Astrocyte (in vitro differentiated cells and primary cell): Measurements from ENCODE around the gene PRR5L. TPM values are rescaled to one million over a fixed set of nuclear protein-coding genes. Genes with fewer than 3 reads are reported as not detected.
"Not testable (repeated sequence)": the region's sequence is repeated elsewhere in the genome, so short reads cannot be mapped to it uniquely, and the experiment has no call there.

Source experiments
- DNase-seq: peaks from one replicate; pipeline ENCODE4 v3.0.0-alpha.2; 2010; ENCODE audit warnings: low read depth
- FAIRE-seq: peaks from 2 replicates; lab custom pipeline; 2011; peaks lifted over from hg19 to GRCh38; lab: Jason Lieb, UNC
- H2AFZ ChIP-seq: 2 replicates; pipeline ENCODE4 v1.6.0; 2012; ENCODE audit warnings: low read depth, low read length, inconsistent platforms
- H3K27ac ChIP-seq: 2 replicates; pipeline ENCODE4 v1.5.1; 2011; ENCODE audit warnings: low read depth, low read length, inconsistent platforms
- H3K27me3 ChIP-seq: 2 replicates; pipeline ENCODE4 v1.6.0; 2011; ENCODE audit warnings: low read length, inconsistent platforms; ENCODE audit not compliant: insufficient read depth
- H3K36me3 ChIP-seq: 2 replicates; pipeline ENCODE4 v1.5.1; 2011; ENCODE audit warnings: low read length, inconsistent platforms; ENCODE audit not compliant: insufficient read depth
- H3K4me1 ChIP-seq: 2 replicates; pipeline ENCODE4 v1.5.1; 2011; ENCODE audit warnings: low read length, inconsistent platforms; ENCODE audit not compliant: insufficient read depth
- H3K4me2 ChIP-seq: 2 replicates; pipeline ENCODE4 v1.6.0; 2012; ENCODE audit warnings: low read length, inconsistent platforms
- H3K4me3 ChIP-seq: 2 replicates; pipeline ENCODE4 v1.5.1; 2011; ENCODE audit warnings: low read depth, mild to moderate bottlenecking, low read length, inconsistent platforms; ENCODE audit not compliant: insufficient read depth
- H3K79me2 ChIP-seq: 2 replicates; pipeline ENCODE4 v1.6.0; 2012; ENCODE audit warnings: mild to moderate bottlenecking, low read length, inconsistent platforms; ENCODE audit not compliant: insufficient read depth
- H3K9ac ChIP-seq: 2 replicates; pipeline ENCODE4 v1.6.0; 2012; ENCODE audit warnings: mild to moderate bottlenecking, low read length, inconsistent platforms
- H3K9me3 ChIP-seq: 2 replicates; pipeline ENCODE4 v1.5.1; 2012; ENCODE audit warnings: low read depth, mild to moderate bottlenecking, low read length, inconsistent platforms; ENCODE audit not compliant: insufficient read depth
- H4K20me1 ChIP-seq: 2 replicates; pipeline ENCODE4 v1.6.0; 2012; ENCODE audit warnings: low read length, inconsistent platforms; ENCODE audit not compliant: insufficient read depth
- H3K27ac Mint-ChIP-seq: one replicate; pipeline ENCODE4 v1.8.0; 2021; ENCODE audit warnings: mild to moderate bottlenecking, mixed read lengths; ENCODE audit not compliant: unreplicated experiment
- H3K27me3 Mint-ChIP-seq: one replicate; pipeline ENCODE4 v1.8.0; 2021; ENCODE audit warnings: low read depth, mixed read lengths; ENCODE audit not compliant: unreplicated experiment
- H3K36me3 Mint-ChIP-seq: one replicate; pipeline ENCODE4 v1.8.0; 2021; ENCODE audit warnings: low read depth, mixed read lengths; ENCODE audit not compliant: unreplicated experiment
- H3K4me1 Mint-ChIP-seq: one replicate; pipeline ENCODE4 v1.8.0; 2021; ENCODE audit warnings: low read depth, mixed read lengths; ENCODE audit not compliant: unreplicated experiment
- H3K4me3 Mint-ChIP-seq: one replicate; pipeline ENCODE4 v1.8.0; 2021; ENCODE audit warnings: mild to moderate bottlenecking, moderate library complexity, mixed read lengths; ENCODE audit not compliant: unreplicated experiment
- H3K9me3 Mint-ChIP-seq: one replicate; pipeline ENCODE4 v1.8.0; 2021; ENCODE audit warnings: mild to moderate bottlenecking, mixed read lengths; ENCODE audit not compliant: unreplicated experiment
- CTCF ChIP-seq: IDR thresholded peaks from 2 replicates; pipeline ENCODE4 v1.5.1; 2011; ENCODE audit warnings: low read depth, mild to moderate bottlenecking, inconsistent platforms, low read length, moderate library complexity; ENCODE audit not compliant: insufficient read depth
- EZH2 ChIP-seq: IDR thresholded peaks from 2 replicates; pipeline ENCODE4 v1.6.1; 2012; ENCODE audit warnings: mild to moderate bottlenecking, low read length, inconsistent platforms; ENCODE audit not compliant: insufficient read depth
- total RNA-seq: library from RNA; stranded (reverse); gene quantifications from 2 replicates; pipeline ENCODE4 v1.2.1, GENCODE V29; 2021

The PRR5L gene
- total RNA-seq, 1 donor from 2014 or later = 55.6 TPM

- H3K4me1 Mint-ChIP-seq = peaks cover 18% of the 10 kb centered on the region
- no peak for FAIRE-seq
- peaks cover 11% of the 10 kb centered on the region for H3K4me1 ChIP-seq
- peaks cover 6% of the 10 kb centered on the region for H3K36me3 Mint-ChIP-seq
- peak overlapping the region; percentile 88 for H3K27ac Mint-ChIP-seq
- peak overlapping the region; percentile 91 for H3K4me2 ChIP-seq
- DNase-seq = peak; percentile 71
- H3K27me3 ChIP-seq = no peaks in the 10 kb centered on the region
- peaks cover 16% of the 10 kb centered on the region for H4K20me1 ChIP-seq
- TF ChIP-seq EZH2 (no peak), CTCF (no peak)
- H3K9ac ChIP-seq = peak overlapping the region; percentile 97
- peaks cover 38% of the 10 kb centered on the region for H3K79me2 ChIP-seq
- peak overlapping the region; percentile 99 for H2AFZ ChIP-seq
- peaks cover 5% of the 10 kb centered on the region for H3K9me3 ChIP-seq
- H3K4me3 Mint-ChIP-seq = peak overlapping the region; percentile 99
- H3K27ac ChIP-seq = peak overlapping the region; percentile 97
- peaks cover 3% of the 10 kb centered on the region for H3K27me3 Mint-ChIP-seq
- H3K4me3 ChIP-seq = peak overlapping the region; percentile 96
- no peaks in the 10 kb centered on the region for H3K36me3 ChIP-seq
- peaks cover 16% of the 10 kb centered on the region for H3K9me3 Mint-ChIP-seq
These were observed 214.5 kb downstream of the PRR5L start for GRCh38 chr11:36510594-36510942.

- not testable (repeated sequence) for FAIRE-seq, H3K36me3 ChIP-seq, H3K9me3 ChIP-seq, H2AFZ ChIP-seq, DNase-seq, H3K36me3 Mint-ChIP-seq, H3K27me3 ChIP-seq, H3K27me3 Mint-ChIP-seq
- peaks cover 13% of the 10 kb centered on the region for H3K4me1 Mint-ChIP-seq
- Histone ChIP-seq H3K4me1 (peaks cover 11% of the 10 kb centered on the region), H3K79me2 (peaks cover 33% of the 10 kb centered on the region), H3K27ac (peak overlapping the region; percentile 97), H3K4me3 (peak overlapping the region; percentile 96), H3K9ac (peak overlapping the region; percentile 97), H4K20me1 (peaks cover 16% of the 10 kb centered on the region), H3K4me2 (peak overlapping the region; percentile 91)
- H3K4me3 Mint-ChIP-seq = peak overlapping the region; percentile 99
- H3K9me3 Mint-ChIP-seq = peaks cover 16% of the 10 kb centered on the region
- peak overlapping the region; percentile 88 for H3K27ac Mint-ChIP-seq
These were observed 215.0 kb downstream of the PRR5L start for GRCh38 chr11:36511062-36511461.

GRCh38 chr11:36512016-36512415 lies 215.9 kb downstream of the PRR5L start:
- Mint-ChIP-seq H3K4me1 (peaks cover 6% of the 10 kb centered on the region), H3K27me3 (peaks cover 7% of the 10 kb centered on the region), H3K9me3 (peaks cover 16% of the 10 kb centered on the region), H3K36me3 (peaks cover 6% of the 10 kb centered on the region), H3K4me3 (no peak overlapping the region), H3K27ac (no peak overlapping the region)
- H3K36me3 ChIP-seq = no peaks in the 10 kb centered on the region
- peaks cover 11% of the 10 kb centered on the region for H3K4me1 ChIP-seq
- FAIRE-seq (no peak), DNase-seq (no peak)
- H3K9ac ChIP-seq = no peak overlapping the region
- no peaks in the 10 kb centered on the region for H3K27me3 ChIP-seq
- no peak overlapping the region for H2AFZ ChIP-seq
- no peak overlapping the region for H3K4me3 ChIP-seq
- peaks cover 5% of the 10 kb centered on the region for H3K9me3 ChIP-seq
- no peak overlapping the region for H3K4me2 ChIP-seq
- no peak for TF ChIP-seq EZH2
- TF ChIP-seq CTCF = no peak
- H3K79me2 ChIP-seq = peaks cover 24% of the 10 kb centered on the region
- no peak overlapping the region for H3K27ac ChIP-seq
- H4K20me1 ChIP-seq = peaks cover 16% of the 10 kb centered on the region
